Osteoblast (primary cell): ENCODE data around the gene ALKBH8. TPM values are rescaled to one million over a fixed set of nuclear protein-coding genes. Genes with fewer than 3 reads are reported as not detected.

Source experiments
- DNase-seq: peaks from one replicate; pipeline ENCODE4 v3.0.0; 2011; ENCODE audit warnings: low spot score, mixed read lengths; ENCODE audit not compliant: insufficient read length; ENCODE audit errors: missing footprints
- H2AFZ ChIP-seq: 2 replicates; pipeline ENCODE4 v1.6.0; 2011; ENCODE audit warnings: mild to moderate bottlenecking, low read length
- H3K27ac ChIP-seq: 2 replicates; pipeline ENCODE4 v1.5.1; 2011; ENCODE audit warnings: mild to moderate bottlenecking, low read depth, low read length, moderate library complexity
- H3K27me3 ChIP-seq: 2 replicates; pipeline ENCODE4 v1.6.0; 2012; ENCODE audit warnings: mild to moderate bottlenecking, control low read depth, inconsistent platforms, low read length, moderate library complexity; ENCODE audit not compliant: insufficient read depth
- H3K36me3 ChIP-seq: 2 replicates; pipeline ENCODE4 v1.5.1; 2011; ENCODE audit warnings: mild to moderate bottlenecking, low read length, control low read depth, moderate library complexity; ENCODE audit not compliant: insufficient read depth
- H3K4me1 ChIP-seq: 2 replicates; pipeline ENCODE4 v1.5.1; 2011; ENCODE audit warnings: mild to moderate bottlenecking, low read length, control low read depth, moderate library complexity; ENCODE audit not compliant: insufficient read depth
- H3K4me2 ChIP-seq: 2 replicates; pipeline ENCODE4 v1.6.0; 2011; ENCODE audit warnings: mild to moderate bottlenecking, low read length; ENCODE audit not compliant: insufficient read depth
- H3K4me3 ChIP-seq: fragments of 200-600 bp; sonication (generic); 3 replicates; pipeline ENCODE4 v1.5.1; 2012; ENCODE audit warnings: mild to moderate bottlenecking, low read length, inconsistent platforms; ENCODE audit not compliant: insufficient read depth
- H3K79me2 ChIP-seq: 2 replicates; pipeline ENCODE4 v1.6.0; 2012; ENCODE audit warnings: mild to moderate bottlenecking, low read length, control low read depth, inconsistent platforms; ENCODE audit not compliant: insufficient read depth
- H3K9me3 ChIP-seq: 2 replicates; pipeline ENCODE4 v1.5.1; 2011; ENCODE audit warnings: low read depth, low read length, control low read depth
- H4K20me1 ChIP-seq: 2 replicates; pipeline ENCODE4 v1.6.0; 2012; ENCODE audit warnings: mild to moderate bottlenecking, low read length, control low read depth; ENCODE audit not compliant: insufficient read depth
- CTCF ChIP-seq: IDR thresholded peaks from 2 replicates; pipeline ENCODE4 v1.5.1; 2011; ENCODE audit warnings: mild to moderate bottlenecking, low read depth, low read length, moderate library complexity; ENCODE audit errors: extremely low read depth
- total RNA-seq: library from RNA; depleted of rRNA; stranded (reverse); fragments of >200 nt; gene quantifications from 2 replicates; pipeline ENCODE4 v1.2.3, GENCODE V29; 2012

Gene ALKBH8
- total RNA-seq, 1 donor = 6.2 TPM

GRCh38 chr11:107549253-107549953 lies 16.1 kb downstream of the ALKBH8 start:
- DNase-seq = peak; percentile 43
- Histone ChIP-seq H2AFZ (no peak overlapping the region), H3K36me3 (peaks cover 5% of the 10 kb centered on the region)

GRCh38 chr11:107547961-107548360 lies 17.6 kb downstream of the ALKBH8 start:
- no peak overlapping the region for H3K4me3 ChIP-seq
- DNase-seq = no peak
- no peaks in the 10 kb centered on the region for H3K9me3 ChIP-seq
- peaks cover 15% of the 10 kb centered on the region for H3K4me1 ChIP-seq
- H2AFZ ChIP-seq = no peak overlapping the region
- H4K20me1 ChIP-seq = no peaks in the 10 kb centered on the region
- peaks cover under 1% of the 10 kb centered on the region for H3K36me3 ChIP-seq
- no peak overlapping the region for H3K4me2 ChIP-seq
- H3K27ac ChIP-seq = no peak overlapping the region
- H3K27me3 ChIP-seq = no peaks in the 10 kb centered on the region
- H3K79me2 ChIP-seq = no peaks in the 10 kb centered on the region
- TF ChIP-seq CTCF = no peak

More at GRCh38 chr11:107549253-107549953, 16.1 kb downstream of the ALKBH8 start:
- Histone ChIP-seq H3K9me3 (no peaks in the 10 kb centered on the region), H3K27me3 (no peaks in the 10 kb centered on the region), H3K4me2 (no peak overlapping the region), H3K4me1 (peaks cover 13% of the 10 kb centered on the region), H3K4me3 (no peak overlapping the region), H3K79me2 (no peaks in the 10 kb centered on the region), H3K27ac (no peak overlapping the region), H4K20me1 (no peaks in the 10 kb centered on the region)
- TF ChIP-seq CTCF = peak; percentile 84

GRCh38 chr11:107545101-107545514 lies 20.4 kb downstream of the ALKBH8 start:
- DNase-seq = peak; percentile 39
- no peak overlapping the region for H2AFZ ChIP-seq
- peak overlapping the region; percentile 8 for H3K4me2 ChIP-seq

More at GRCh38 chr11:107545101-107545514, 20.4 kb downstream of the ALKBH8 start:
- Histone ChIP-seq H3K79me2 (no peaks in the 10 kb centered on the region), H3K4me1 (peaks cover 15% of the 10 kb centered on the region), H3K27ac (peak overlapping the region; percentile 9), H3K27me3 (no peaks in the 10 kb centered on the region), H3K36me3 (no peaks in the 10 kb centered on the region), H4K20me1 (no peaks in the 10 kb centered on the region), H3K9me3 (no peaks in the 10 kb centered on the region), H3K4me3 (no peak overlapping the region)
- no peak for TF ChIP-seq CTCF
